Measurements from ENCODE around the gene AGAP2. TPM values are rescaled to one million over a fixed set of nuclear protein-coding genes. Genes with fewer than 3 reads are reported as not detected.
A peak's percentile ranks its signal among the peaks of the same experiment; 100 is the strongest.
"Not testable (repeated sequence)": the region's sequence is repeated elsewhere in the genome, so short reads cannot be mapped to it uniquely, and the experiment has no call there.

Gene AGAP2
- total RNA-seq (2014; rRNA removed; shearing (Covaris generic)) = 1.4 and 1.5 TPM in 2 replicates
- 1.9 and 2.4 TPM in 2 replicates for polyA plus RNA-seq (2015; cell fraction: cytosol; rRNA removed)
- polyA plus RNA-seq (2015; cell fraction: nucleus; rRNA removed) = 1.7 and 2.3 TPM in 2 replicates

GRCh38 chr12:57738661-57739237, at the start of gene AGAP2:
Gene AGAP2, minus strand, starts transcription at chr12:57738742. Its CDS starts 496 bp downstream, at chr12:57738246.
- in situ Hi-C loops (cut with HindIII; ENCODE audit: low pct_unique_long_range_greater_than_20kb, low sequenced_read_pairs) = no loop called here
- DNase-seq (ENCODE audit: low read depth, low spot score) = peak; percentile 49

GRCh38 chr12:57783861-57784260, 45.3 kb upstream of the AGAP2 start:
- in situ Hi-C loops (cut with HindIII; ENCODE audit: low pct_unique_long_range_greater_than_20kb, low sequenced_read_pairs) = no loop called here
- no peak for DNase-seq (ENCODE audit: low read depth, low spot score)

- in situ Hi-C loops (cut with HindIII; ENCODE audit: low pct_unique_long_range_greater_than_20kb, low sequenced_read_pairs) = no loop called here
- DNase-seq (ENCODE audit: low read depth, low spot score) = no peak
Measured at GRCh38 chr12:57783466-57783801, 44.9 kb upstream of the AGAP2 start.

- DNase-seq (ENCODE audit: low read depth, low spot score) = peak; percentile 95
- in situ Hi-C loops (cut with HindIII; ENCODE audit: low pct_unique_long_range_greater_than_20kb, low sequenced_read_pairs) = no loop called here
Measured at GRCh38 chr12:57782608-57783465, 44.3 kb upstream of the AGAP2 start, which contains the start of gene TSFM. Gene TSFM, plus strand, starts transcription at chr12:57782787. Its CDS starts 15 bp downstream, at chr12:57782802.

GRCh38 chr12:57782243-57782607, 43.7 kb upstream of the AGAP2 start:
- in situ Hi-C loops (cut with HindIII; ENCODE audit: low pct_unique_long_range_greater_than_20kb, low sequenced_read_pairs) = no loop called here

GRCh38 chr12:57781801-57782200, 43.3 kb upstream of the AGAP2 start:
- in situ Hi-C loops (cut with HindIII; ENCODE audit: low pct_unique_long_range_greater_than_20kb, low sequenced_read_pairs) = no loop called here
- no peak for DNase-seq (ENCODE audit: low read depth, low spot score)

More at GRCh38 chr12:57782243-57782607, 43.7 kb upstream of the AGAP2 start:
- no peak for DNase-seq (ENCODE audit: low read depth, low spot score)

DNA sequence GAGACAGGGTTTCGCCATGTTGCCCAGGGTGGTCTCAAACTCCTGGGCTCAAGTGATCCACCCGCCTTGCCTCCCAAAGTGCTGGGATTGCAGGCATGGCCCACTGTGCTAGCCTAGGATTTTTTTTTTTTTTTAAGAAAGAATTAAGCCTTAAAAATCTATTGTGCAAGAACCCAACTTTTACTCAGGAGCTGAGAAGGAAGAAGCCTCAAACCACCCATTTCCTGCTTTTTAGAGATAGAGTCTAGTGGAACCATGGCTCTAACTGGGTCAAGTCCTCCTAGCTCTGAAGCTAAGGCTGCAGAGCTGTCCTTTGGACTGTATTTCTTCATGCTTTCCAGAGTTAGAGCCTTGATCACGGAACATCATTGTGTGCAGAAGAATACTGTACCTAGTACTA, 42.7 kb upstream of the AGAP2 start:
- no peak for DNase-seq (ENCODE audit: low read depth, low spot score)
- in situ Hi-C loops (cut with HindIII; ENCODE audit: low pct_unique_long_range_greater_than_20kb, low sequenced_read_pairs) = no loop called here

DNA sequence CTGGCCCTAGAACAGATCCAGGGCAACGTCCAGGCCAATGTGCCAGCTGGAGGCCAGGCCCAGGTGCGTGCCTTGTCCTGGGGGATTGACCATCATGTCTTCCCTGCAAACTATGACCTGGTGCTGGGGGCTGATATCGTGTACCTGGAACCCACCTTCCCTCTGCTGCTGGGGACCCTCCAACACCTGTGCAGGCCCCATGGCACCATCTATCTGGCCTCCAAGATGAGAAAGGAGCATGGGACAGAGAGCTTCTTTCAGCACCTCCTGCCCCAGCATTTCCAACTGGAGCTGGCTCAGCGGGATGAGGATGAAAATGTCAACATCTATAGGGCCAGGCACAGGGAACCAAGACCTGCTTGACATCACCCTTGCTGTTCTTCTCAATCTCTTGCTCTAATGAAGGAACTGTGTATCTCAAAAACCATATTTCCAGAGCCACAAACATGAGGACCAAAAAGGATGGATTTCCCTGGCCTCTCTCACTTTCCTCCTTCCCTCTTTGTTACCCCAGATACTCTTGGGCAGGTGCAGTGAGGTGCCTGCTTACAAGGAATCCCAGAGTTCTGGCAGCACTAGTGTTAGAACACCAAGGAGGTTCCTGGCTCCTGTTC, 41.8 kb upstream of the AGAP2 start:
- no peak for DNase-seq (ENCODE audit: low read depth, low spot score)
- in situ Hi-C loops (cut with HindIII; ENCODE audit: low pct_unique_long_range_greater_than_20kb, low sequenced_read_pairs) = no loop called here

- no peak for DNase-seq (ENCODE audit: low read depth, low spot score)
- in situ Hi-C loops (cut with HindIII; ENCODE audit: low pct_unique_long_range_greater_than_20kb, low sequenced_read_pairs) = no loop called here
Measured at GRCh38 chr12:57779736-57780135, 41.2 kb upstream of the AGAP2 start.

DNA sequence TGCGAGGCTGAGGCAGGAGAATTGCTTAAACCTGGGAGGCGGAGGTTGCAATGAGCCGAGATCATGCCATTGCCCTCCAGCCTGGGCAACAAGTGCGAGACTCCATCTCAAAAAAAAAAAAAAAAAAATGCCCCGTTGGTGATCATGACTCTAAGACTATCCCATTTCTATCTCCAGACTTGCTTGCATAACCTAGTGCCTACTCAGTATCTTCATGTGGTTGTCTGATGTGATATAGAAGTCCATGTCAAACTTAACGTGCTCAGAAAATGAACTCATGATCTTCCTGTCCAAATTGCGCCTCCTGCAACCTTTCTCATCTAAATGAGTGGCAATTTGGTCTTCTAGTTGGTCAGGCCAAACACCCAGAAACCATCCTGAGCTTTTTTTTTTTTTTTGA, 39.4 kb upstream of the AGAP2 start:
- DNase-seq (ENCODE audit: low read depth, low spot score) = no peak
- in situ Hi-C loops (cut with HindIII; ENCODE audit: low pct_unique_long_range_greater_than_20kb, low sequenced_read_pairs) = no loop called here

GRCh38 chr12:57777367-57777766, 38.8 kb upstream of the AGAP2 start:
- in situ Hi-C loops (cut with HindIII; ENCODE audit: low pct_unique_long_range_greater_than_20kb, low sequenced_read_pairs) = no loop called here

DNA sequence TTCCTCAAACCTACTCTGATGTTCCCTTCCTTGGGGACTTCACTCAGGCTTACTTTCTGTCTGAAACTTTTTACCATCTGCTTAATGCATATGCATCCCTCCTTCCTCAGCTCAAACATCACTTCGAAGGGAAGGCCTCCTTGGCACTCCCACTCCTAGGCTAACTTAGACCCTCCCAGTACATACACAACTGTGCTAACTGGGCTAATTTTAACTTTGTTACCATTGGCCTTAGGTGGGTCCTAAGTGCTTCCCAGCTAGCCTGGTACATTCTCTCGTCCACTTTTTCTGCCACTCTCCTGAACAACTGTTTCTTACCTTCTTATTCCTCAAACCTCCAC, 37.7 kb upstream of the AGAP2 start:
- no peak for DNase-seq (ENCODE audit: low read depth, low spot score)
- in situ Hi-C loops (cut with HindIII; ENCODE audit: low pct_unique_long_range_greater_than_20kb, low sequenced_read_pairs) = no loop called here

More at GRCh38 chr12:57777367-57777766, 38.8 kb upstream of the AGAP2 start:
- no peak for DNase-seq (ENCODE audit: low read depth, low spot score)

DNA sequence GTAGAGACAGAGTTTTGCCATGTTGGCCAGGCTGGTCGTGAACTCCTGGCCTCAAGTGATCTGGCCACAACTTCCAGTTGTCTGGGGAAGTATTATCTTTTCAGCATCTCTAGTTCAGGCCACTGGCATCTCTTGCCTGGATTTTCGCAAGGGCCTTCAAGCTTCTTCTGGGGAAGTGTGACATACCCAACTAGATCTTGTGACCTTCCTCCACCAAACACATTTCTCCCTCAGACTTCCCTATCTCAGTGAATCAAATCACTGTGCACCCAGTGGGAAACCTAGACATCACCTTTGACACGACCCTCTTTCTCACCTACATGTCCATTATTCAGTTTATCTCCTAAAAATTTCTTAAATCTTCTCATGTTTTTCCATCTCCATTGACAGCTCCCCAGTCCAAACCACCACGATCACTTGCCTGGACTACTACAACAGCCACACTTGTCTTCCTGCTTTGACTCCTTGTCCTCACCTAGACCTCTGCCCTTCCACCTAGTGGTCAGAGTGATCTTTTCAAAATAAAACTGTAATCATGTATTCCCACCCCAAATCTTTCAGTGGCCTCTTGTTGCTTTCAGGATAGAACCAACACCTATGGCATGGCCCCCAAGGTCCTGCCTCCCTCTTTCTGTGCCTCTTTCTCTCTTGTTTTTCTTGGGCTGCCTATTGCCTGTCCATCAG, 37.2 kb upstream of the AGAP2 start:
- in situ Hi-C loops (cut with HindIII; ENCODE audit: low pct_unique_long_range_greater_than_20kb, low sequenced_read_pairs) = no loop called here
- DNase-seq (ENCODE audit: low read depth, low spot score) = peak; percentile 42

GRCh38 chr12:57775044-57775443, 36.5 kb upstream of the AGAP2 start:
- no peak for DNase-seq (ENCODE audit: low read depth, low spot score)
- in situ Hi-C loops (cut with HindIII; ENCODE audit: low pct_unique_long_range_greater_than_20kb, low sequenced_read_pairs) = no loop called here

DNA sequence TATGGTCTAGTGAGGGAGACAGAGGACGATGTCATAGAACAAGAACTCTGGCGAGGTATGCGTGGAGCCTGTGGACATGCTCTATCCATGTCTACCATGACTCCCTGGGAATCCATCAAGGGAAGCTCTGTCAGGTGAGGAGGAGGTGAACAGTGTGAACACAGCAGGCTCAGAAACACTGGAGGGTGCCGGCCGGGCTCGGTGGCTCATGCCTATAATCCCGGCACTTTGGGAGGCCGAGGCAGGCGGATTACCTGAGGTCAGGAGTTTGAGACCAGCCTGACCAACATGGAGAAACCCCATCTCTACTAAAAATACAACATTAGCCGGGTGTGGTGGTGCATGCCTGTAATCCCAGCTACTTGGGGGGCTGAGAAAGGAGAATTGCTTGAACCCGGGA, 36.1 kb upstream of the AGAP2 start:
- in situ Hi-C loops (cut with HindIII; ENCODE audit: low pct_unique_long_range_greater_than_20kb, low sequenced_read_pairs); DNase-seq (ENCODE audit: low read depth, low spot score): not testable (repeated sequence)

DNA sequence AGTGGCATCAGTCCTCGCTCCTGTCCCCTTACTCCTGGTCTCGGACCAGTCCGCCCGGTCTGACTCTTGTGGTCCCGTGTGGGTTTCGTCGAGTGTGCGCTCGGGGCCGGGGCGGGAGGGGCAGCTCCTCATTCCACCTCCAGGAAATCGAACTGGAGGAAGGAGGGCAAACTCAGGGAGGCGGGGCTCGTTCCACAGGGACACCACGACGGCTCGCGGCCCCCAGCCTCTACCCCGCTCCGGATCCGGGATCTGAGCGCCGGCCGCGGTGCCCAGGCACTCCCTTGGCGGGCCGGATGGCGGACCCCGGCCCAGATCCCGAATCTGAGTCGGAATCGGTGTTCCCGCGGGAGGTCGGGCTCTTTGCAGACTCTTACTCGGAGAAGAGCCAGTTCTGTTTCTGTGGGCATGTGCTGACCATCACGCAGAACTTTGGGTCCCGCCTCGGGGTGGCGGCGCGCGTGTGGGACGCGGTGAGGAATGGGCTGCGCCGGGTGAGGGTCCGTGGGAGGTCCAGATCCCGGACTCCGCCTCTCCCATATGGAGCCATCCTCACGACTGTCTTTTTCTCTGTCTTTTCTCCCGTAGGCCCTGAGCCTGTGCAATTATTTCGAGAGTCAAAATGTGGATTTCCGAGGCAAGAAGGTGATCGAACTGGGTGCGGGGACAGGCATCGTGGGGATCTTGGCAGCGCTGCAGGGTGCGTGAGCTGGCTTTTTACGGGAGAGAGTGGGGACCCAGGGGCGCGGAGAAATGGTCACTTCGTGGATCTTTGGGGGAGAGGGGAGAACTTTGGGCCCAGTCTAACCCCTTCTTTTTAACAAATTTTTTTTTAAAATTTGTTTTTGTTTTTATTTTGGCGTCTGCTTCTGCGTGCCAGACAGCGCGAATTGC, 34.1 kb upstream of the AGAP2 start, which contains the start of gene EEF1AKMT3:
TSS of gene EEF1AKMT3 (plus strand) at position 186 of the 894 bp plus-strand sequence. CDS start at position 297, 111 bp downstream.
- in situ Hi-C loops (cut with HindIII; ENCODE audit: low pct_unique_long_range_greater_than_20kb, low sequenced_read_pairs) = no loop called here
- DNase-seq (ENCODE audit: low read depth, low spot score) = peak; percentile 69

DNA sequence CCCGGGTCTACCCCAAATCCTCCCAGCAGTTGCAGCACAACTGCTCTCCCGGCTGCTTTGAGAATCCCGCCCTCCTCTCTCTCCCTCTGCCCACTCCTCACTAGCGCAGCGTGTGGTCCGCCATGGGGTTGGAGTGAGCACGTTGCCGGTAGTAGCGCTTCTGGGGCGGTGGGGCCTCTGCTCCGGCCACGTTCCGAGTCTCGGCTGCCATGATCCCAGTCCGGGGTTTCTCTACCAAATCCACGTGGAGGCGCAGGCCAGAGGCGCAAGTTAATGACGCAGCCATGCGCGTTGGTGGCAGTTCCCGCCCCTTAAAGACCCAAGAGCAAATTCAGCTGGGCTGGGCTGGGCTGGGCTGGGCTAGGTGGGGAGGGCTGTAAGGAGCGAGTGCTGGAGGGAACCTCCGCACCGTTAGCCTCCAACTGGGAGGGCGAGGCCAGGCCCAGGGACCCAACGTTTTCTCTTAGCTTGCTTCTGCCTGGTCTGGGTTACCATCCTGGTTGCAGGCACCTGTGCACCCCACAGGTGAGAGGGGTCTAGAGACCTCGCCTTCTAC, 33.4 kb upstream of the AGAP2 start, which contains the start of gene METTL1:
TSS of gene METTL1 (minus strand) at position 233 of the 556 bp plus-strand sequence. CDS start at position 211, 22 bp downstream.
- in situ Hi-C loops (cut with HindIII; ENCODE audit: low pct_unique_long_range_greater_than_20kb, low sequenced_read_pairs) = no loop called here
- DNase-seq (ENCODE audit: low read depth, low spot score) = peak; percentile 98
